SK-N-SH (cell line): Measurements from ENCODE around the gene CLIC2. TPM values are rescaled to one million over a fixed set of nuclear protein-coding genes. Genes with fewer than 3 reads are reported as not detected.

Experiments used
- CTCF ChIA-PET: fragments of 300-600, 350-600 bp; formaldehyde crosslinking; extraction: SDS; loops from one replicate; lab custom pipeline; 2021; lab: Yijun Ruan, JAX
- POLR2A ChIA-PET: fragments of 350-600 bp; sonication (Branson Sonifier 250); formaldehyde crosslinking; extraction: SDS; loops from one replicate; lab custom pipeline; 2020; ENCODE audit warnings: antibody characterized with exemption, inconsistent platforms; lab: Yijun Ruan, JAX
- DNase-seq: peaks from one replicate; pipeline ENCODE4 v3.0.0; 2012
- H2AFZ ChIP-seq: fragments of 200-600 bp; sonication (generic); 2 replicates; pipeline ENCODE4 v1.8.1; 2016; ENCODE audit warnings: antibody characterized with exemption, mild to moderate bottlenecking, low read depth
- H3F3A ChIP-seq: fragments of 200-600 bp; sonication (generic); replicated peaks from 2 replicates; pipeline ENCODE3; 2016; ENCODE audit warnings: antibody characterized with exemption, mild to moderate bottlenecking; ENCODE audit not compliant: insufficient read depth
- H3K27ac ChIP-seq, 2 experiments: fragments of 200-500 bp in 1 of 2; fragments of 200-600 bp in 1 of 2; sonication (Bioruptor generic) in 1 of 2; sonication (generic), shearing (Covaris generic) in 1 of 2; 2 replicates each; pipeline versions ENCODE4 v1.5.1 to v1.6.1; 2014 to 2016; ENCODE audit warnings: low read depth in 2 of 2, inconsistent platforms in 1 of 2, low read length in 1 of 2, mild to moderate bottlenecking in 1 of 2, mixed read lengths in 1 of 2
- H3K27me3 ChIP-seq: fragments of 200-600 bp; sonication (generic), shearing (Covaris generic); 2 replicates; pipeline ENCODE4 v1.6.1; 2016; ENCODE audit warnings: mixed run types; ENCODE audit not compliant: insufficient read depth
- H3K36me3 ChIP-seq, 2 experiments: fragments of 200-500 bp in 1 of 2; fragments of 200-600 bp in 1 of 2; sonication (Bioruptor generic) in 1 of 2; sonication (generic) in 1 of 2; replicated peaks in 1 of 2; 2 replicates each; pipeline versions ENCODE3 to v1.5.1; 2014 to 2016; ENCODE audit warnings: low read length in 1 of 2, mild to moderate bottlenecking in 1 of 2; ENCODE audit not compliant: insufficient read depth in 2 of 2, control insufficient read depth in 1 of 2
- H3K4me1 ChIP-seq, 2 experiments: fragments of 200-500 bp in 1 of 2; fragments of 200-600 bp in 1 of 2; sonication (Bioruptor generic) in 1 of 2; sonication (generic), shearing (Covaris generic) in 1 of 2; 2 replicates each; pipeline versions ENCODE4 v1.5.1 to v1.6.1; 2014 to 2016; ENCODE audit warnings: low read depth in 1 of 2, low read length in 1 of 2, mixed run types in 1 of 2; ENCODE audit not compliant: insufficient read depth in 2 of 2, control insufficient read depth in 1 of 2
- H3K4me2 ChIP-seq: fragments of 200-600 bp; sonication (generic), shearing (Covaris generic); 2 replicates; pipeline ENCODE4 v1.6.1; 2017; ENCODE audit warnings: mixed run types
- H3K4me3 ChIP-seq, 2 experiments: fragments of 200-500 bp in 1 of 2; fragments of 200-600 bp in 1 of 2; sonication (Bioruptor generic) in 1 of 2; sonication (generic), shearing (Covaris generic) in 1 of 2; 2 replicates each; pipeline versions ENCODE4 v1.5.1 to v1.8.1; 2014 to 2016; ENCODE audit warnings: low read depth in 2 of 2, inconsistent platforms in 1 of 2, low read length in 1 of 2, mild to moderate bottlenecking in 1 of 2, mixed read lengths in 1 of 2, moderate library complexity in 1 of 2
- H3K79me2 ChIP-seq: fragments of 200-600 bp; sonication (generic); 2 replicates; pipeline ENCODE4 v1.8.1; 2017; ENCODE audit warnings: mild to moderate bottlenecking; ENCODE audit not compliant: insufficient read depth
- H3K9ac ChIP-seq: fragments of 200-600 bp; sonication (generic); 2 replicates; pipeline ENCODE4 v1.6.1; 2017; ENCODE audit warnings: mixed run types
- H3K9me2 ChIP-seq: fragments of 200-600 bp; sonication (generic); 2 replicates; pipeline ENCODE4 v1.6.1; 2017; ENCODE audit warnings: mixed run types
- H3K9me3 ChIP-seq: fragments of 200-600 bp; sonication (generic); 2 replicates; pipeline ENCODE4 v1.6.1; 2017; ENCODE audit warnings: mixed run types, mild to moderate bottlenecking, moderate library complexity
- H4K20me1 ChIP-seq: fragments of 200-600 bp; sonication (generic); 2 replicates; pipeline ENCODE4 v1.6.1; 2017; ENCODE audit warnings: mild to moderate bottlenecking, mixed run types; ENCODE audit not compliant: insufficient read depth
- CHD2 ChIP-seq: fragments of 150-350 bp; IDR thresholded peaks from 2 replicates; pipeline ENCODE4 v1.6.1; 2018; ENCODE audit warnings: low read length; ENCODE audit not compliant: partially characterized antibody
- ELF1 ChIP-seq: IDR thresholded peaks from 2 replicates; pipeline ENCODE4 v1.4.0; 2012
- EP300 ChIP-seq, 2 experiments: IDR thresholded peaks; 2 replicates each; pipeline versions ENCODE4 v1.4.0 to v1.6.1; 2012; ENCODE audit warnings: borderline replicate concordance in 1 of 2, low read depth in 1 of 2, low read length in 1 of 2
- EZH2phosphoT487 ChIP-seq: fragments of 200-600 bp; sonication (generic); IDR thresholded peaks from 2 replicates; pipeline ENCODE4 v1.6.1; 2017; ENCODE audit warnings: low read depth, mixed run types, mild to moderate bottlenecking, antibody characterized with exemption, moderate library complexity, borderline replicate concordance
- FOXJ3 ChIP-seq: sonication (generic); formaldehyde crosslinking; IDR thresholded peaks from 2 replicates; pipeline ENCODE4 v1.5.1; 2020; ENCODE audit warnings: mild to moderate bottlenecking, missing genetic modification reagents
- FOXM1 ChIP-seq: IDR thresholded peaks from 2 replicates; pipeline ENCODE4 v1.4.0; 2012; ENCODE audit warnings: low read depth, mild to moderate bottlenecking
- JUND ChIP-seq: IDR thresholded peaks from 2 replicates; pipeline ENCODE4 v1.4.0; 2012
- MAX ChIP-seq: IDR thresholded peaks from 2 replicates; pipeline ENCODE4 v1.4.0; 2012; ENCODE audit warnings: low read depth
- MEF2A ChIP-seq: IDR thresholded peaks from 2 replicates; pipeline ENCODE4 v1.4.0; 2012; ENCODE audit warnings: low read depth, borderline replicate concordance
- MXI1 ChIP-seq: IDR thresholded peaks from 2 replicates; pipeline ENCODE4 v1.6.1; 2012; ENCODE audit warnings: mild to moderate bottlenecking, low read depth, low read length, improper control_type of control experiment
- NFIC ChIP-seq: IDR thresholded peaks from 2 replicates; pipeline ENCODE4 v1.4.0; 2012; ENCODE audit warnings: borderline replicate concordance
- RAD21 ChIP-seq: IDR thresholded peaks from 2 replicates; pipeline ENCODE4 v1.6.1; 2012; ENCODE audit warnings: mild to moderate bottlenecking, low read length
- RCOR1 ChIP-seq: fragments of 150-350 bp; IDR thresholded peaks from 2 replicates; pipeline ENCODE4 v1.6.1; 2017; ENCODE audit warnings: antibody characterized with exemption, low read length
- RFX5 ChIP-seq: IDR thresholded peaks from 2 replicates; pipeline ENCODE4 v1.6.1; 2012; ENCODE audit warnings: mild to moderate bottlenecking, improper control_type of control experiment, low read length
- RXRA ChIP-seq: IDR thresholded peaks from 2 replicates; pipeline ENCODE4 v1.4.0; 2012; ENCODE audit warnings: low read depth, mild to moderate bottlenecking, borderline replicate concordance
- SIN3A ChIP-seq: IDR thresholded peaks from 2 replicates; pipeline ENCODE4 v1.6.1; 2012; ENCODE audit warnings: low read depth, mild to moderate bottlenecking, low read length, moderate library complexity, borderline replicate concordance
- SMC3 ChIP-seq: IDR thresholded peaks from 2 replicates; pipeline ENCODE4 v1.6.1; 2012; ENCODE audit warnings: low read depth, low read length, improper control_type of control experiment
- TAF1 ChIP-seq: IDR thresholded peaks from 2 replicates; pipeline ENCODE4 v1.6.1; 2012; ENCODE audit warnings: low read depth, mild to moderate bottlenecking, low read length, moderate library complexity, borderline replicate concordance
- TEAD4 ChIP-seq: IDR thresholded peaks from 2 replicates; pipeline ENCODE4 v1.4.0; 2012; ENCODE audit warnings: mild to moderate bottlenecking, borderline replicate concordance; ENCODE audit not compliant: insufficient read depth
- WGBS: methylation state at CpG from one replicate; pipeline ENCODE4 v1.1.6; 2017; ENCODE audit warnings: low lambda C conversion rate; 5-methylcytosine and 5-hydroxymethylcytosine counted together
- polyA plus RNA-seq, 3 experiments: library from polyadenylated mRNA; depleted of rRNA; stranded (reverse); fragments of >200 nt; gene quantifications; 2 replicates each; pipeline ENCODE4 v1.2.3, GENCODE V29; 2012
- TF ChIP-seq, protein P1 (sequence below): fragments of 150-350 bp; IDR thresholded peaks from 2 replicates; pipeline ENCODE4 v1.6.1; 2017; ENCODE audit warnings: antibody characterized with exemption, low read length, low read depth, borderline replicate concordance
- TF ChIP-seq, protein P2 (sequence below): fragments of 150-350 bp; IDR thresholded peaks from 2 replicates; pipeline ENCODE4 v1.6.1; 2016; ENCODE audit warnings: mild to moderate bottlenecking, low read depth, low read length
- TF ChIP-seq, protein P3 (sequence below): fragments of 200-600 bp; sonication (generic); IDR thresholded peaks from 2 replicates; pipeline ENCODE4 v1.6.1; 2017; ENCODE audit warnings: antibody characterized with exemption, mild to moderate bottlenecking, moderate library complexity

Gene CLIC2
- polyA plus RNA-seq, 1 of the 3 experiments (the other 2 are of a cell fraction) = 0.03 TPM

GRCh38 chrX:155242300-155242699, 92.1 kb downstream of the CLIC2 start:
- WGBS = 56% methylated on average over 5 of the region's 5 CpGs
- CTCF ChIA-PET = no interaction called here

GRCh38 chrX:155237719-155238118, 96.7 kb downstream of the CLIC2 start:
- Histone ChIP-seq H3K4me1 (no peaks in the 10 kb centered on the region), H4K20me1 (no peaks in the 10 kb centered on the region), H3K27me3 (no peaks in the 10 kb centered on the region), H3K9ac (no peak overlapping the region), H3F3A (no peaks in the 10 kb centered on the region), H3K4me2 (no peak overlapping the region), H3K79me2 (peaks cover 9% of the 10 kb centered on the region; the same call in 1 of the 2 replicates), H2AFZ (no peak overlapping the region), H3K27ac (no peak overlapping the region), H3K9me2 (no peaks in the 10 kb centered on the region), H3K36me3 (peaks cover 10 to 31% of the 10 kb centered on the region in 2 experiments), H3K4me3 (no peak overlapping the region), H3K9me3 (no peaks in the 10 kb centered on the region)
- DNase-seq = no peak
- CTCF ChIA-PET = interaction anchor here (0.8 kb wide), 1 partner anchor 21 kb away, joined by 3 read pairs; the partner anchor contains the start of gene VBP1
- POLR2A ChIA-PET = no interaction called here
- WGBS = 40% methylated on average over 5 of the region's 5 CpGs
- TF ChIP-seq MAX (no peak), MXI1 (no peak), TEAD4 (no peak), NFIC (no peak), RFX5 (no peak), CHD2 (no peak), FOXM1 (no peak), EZH2phosphoT487 (no peak)
- TF ChIP-seq, protein P1, sequence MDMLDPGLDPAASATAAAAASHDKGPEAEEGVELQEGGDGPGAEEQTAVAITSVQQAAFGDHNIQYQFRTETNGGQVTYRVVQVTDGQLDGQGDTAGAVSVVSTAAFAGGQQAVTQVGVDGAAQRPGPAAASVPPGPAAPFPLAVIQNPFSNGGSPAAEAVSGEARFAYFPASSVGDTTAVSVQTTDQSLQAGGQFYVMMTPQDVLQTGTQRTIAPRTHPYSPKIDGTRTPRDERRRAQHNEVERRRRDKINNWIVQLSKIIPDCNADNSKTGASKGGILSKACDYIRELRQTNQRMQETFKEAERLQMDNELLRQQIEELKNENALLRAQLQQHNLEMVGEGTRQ = no peak
- TF ChIP-seq, protein P2, sequence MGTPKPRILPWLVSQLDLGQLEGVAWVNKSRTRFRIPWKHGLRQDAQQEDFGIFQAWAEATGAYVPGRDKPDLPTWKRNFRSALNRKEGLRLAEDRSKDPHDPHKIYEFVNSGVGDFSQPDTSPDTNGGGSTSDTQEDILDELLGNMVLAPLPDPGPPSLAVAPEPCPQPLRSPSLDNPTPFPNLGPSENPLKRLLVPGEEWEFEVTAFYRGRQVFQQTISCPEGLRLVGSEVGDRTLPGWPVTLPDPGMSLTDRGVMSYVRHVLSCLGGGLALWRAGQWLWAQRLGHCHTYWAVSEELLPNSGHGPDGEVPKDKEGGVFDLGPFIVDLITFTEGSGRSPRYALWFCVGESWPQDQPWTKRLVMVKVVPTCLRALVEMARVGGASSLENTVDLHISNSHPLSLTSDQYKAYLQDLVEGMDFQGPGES = no peak

More at GRCh38 chrX:155242300-155242699, 92.1 kb downstream of the CLIC2 start:
- Histone ChIP-seq H3K27ac (no peak overlapping the region), H3K79me2 (no peaks in the 10 kb centered on the region), H3F3A (no peaks in the 10 kb centered on the region), H3K9ac (no peak overlapping the region), H4K20me1 (no peaks in the 10 kb centered on the region), H3K4me1 (no peaks in the 10 kb centered on the region), H3K4me3 (no peak overlapping the region), H3K4me2 (no peak overlapping the region), H2AFZ (no peak overlapping the region), H3K9me2 (no peaks in the 10 kb centered on the region), H3K36me3 (peaks cover 2 to 15% of the 10 kb centered on the region in 2 experiments), H3K9me3 (no peaks in the 10 kb centered on the region), H3K27me3 (no peaks in the 10 kb centered on the region)
- TF ChIP-seq FOXJ3 (CRISPR knock-in tag) = no peak
- TF ChIP-seq SMC3 = no peak
- TF ChIP-seq, protein P3, sequence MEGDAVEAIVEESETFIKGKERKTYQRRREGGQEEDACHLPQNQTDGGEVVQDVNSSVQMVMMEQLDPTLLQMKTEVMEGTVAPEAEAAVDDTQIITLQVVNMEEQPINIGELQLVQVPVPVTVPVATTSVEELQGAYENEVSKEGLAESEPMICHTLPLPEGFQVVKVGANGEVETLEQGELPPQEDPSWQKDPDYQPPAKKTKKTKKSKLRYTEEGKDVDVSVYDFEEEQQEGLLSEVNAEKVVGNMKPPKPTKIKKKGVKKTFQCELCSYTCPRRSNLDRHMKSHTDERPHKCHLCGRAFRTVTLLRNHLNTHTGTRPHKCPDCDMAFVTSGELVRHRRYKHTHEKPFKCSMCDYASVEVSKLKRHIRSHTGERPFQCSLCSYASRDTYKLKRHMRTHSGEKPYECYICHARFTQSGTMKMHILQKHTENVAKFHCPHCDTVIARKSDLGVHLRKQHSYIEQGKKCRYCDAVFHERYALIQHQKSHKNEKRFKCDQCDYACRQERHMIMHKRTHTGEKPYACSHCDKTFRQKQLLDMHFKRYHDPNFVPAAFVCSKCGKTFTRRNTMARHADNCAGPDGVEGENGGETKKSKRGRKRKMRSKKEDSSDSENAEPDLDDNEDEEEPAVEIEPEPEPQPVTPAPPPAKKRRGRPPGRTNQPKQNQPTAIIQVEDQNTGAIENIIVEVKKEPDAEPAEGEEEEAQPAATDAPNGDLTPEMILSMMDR = no peak
- no peak for TF ChIP-seq RFX5
- TF ChIP-seq, protein P2 = no peak
- no peak for TF ChIP-seq RCOR1
- TF ChIP-seq, protein P1 = no peak
- TF ChIP-seq TAF1 = no peak
- no peak for TF ChIP-seq RXRA
- TF ChIP-seq RAD21 = no peak
- TF ChIP-seq JUND = no peak
- TF ChIP-seq EP300 (IDR thresholded peaks at IDR 0.05; ENCODE audit: borderline replicate concordance in 1 of 2, low read depth in 1 of 2, low read length in 1 of 2) = no peak
- no peak for TF ChIP-seq MAX
- no peak for TF ChIP-seq MEF2A
- TF ChIP-seq SIN3A = no peak
- TF ChIP-seq ELF1 = no peak
- no peak for DNase-seq
- POLR2A ChIA-PET = no interaction called here
